B cell (primary cell): ENCODE data around the gene PAK2. TPM values are rescaled to one million over a fixed set of nuclear protein-coding genes. Genes with fewer than 3 reads are reported as not detected.
"Not testable (repeated sequence)": the region's sequence is repeated elsewhere in the genome, so short reads cannot be mapped to it uniquely, and the experiment has no call there.

Experiments used
- ATAC-seq: fragments of 200-7000 bp; cut with Tn5 transposase; one replicate; pipeline ENCODE4 v1.10.0; 2021; ENCODE audit warnings: low read depth, mild to moderate bottlenecking, moderate number of reproducible peaks, moderate library complexity
- CTCF ChIA-PET: fragments of 350-600 bp; sonication (Branson Sonifier 250); formaldehyde crosslinking; loops from one replicate; lab custom pipeline; 2021; ENCODE audit warnings: antibody characterized with exemption, inconsistent platforms; lab: Charles Lee
- POLR2A ChIA-PET: fragments of 350-600 bp; sonication (Branson Sonifier 250); formaldehyde crosslinking; loops from one replicate; lab custom pipeline; 2021; ENCODE audit warnings: antibody characterized with exemption; lab: Charles Lee
- DNase-seq: peaks from one replicate; pipeline ENCODE4 v3.0.0; 2013
- H2AFZ ChIP-seq: 2 replicates; pipeline ENCODE4 v1.6.1; 2012; ENCODE audit warnings: mild to moderate bottlenecking, low read depth, low read length; ENCODE audit not compliant: insufficient read depth, poor library complexity, severe bottlenecking
- H3K27ac ChIP-seq, 2 donors: 1 replicate in 1 of 2; 2 replicates in 1 of 2; pipeline ENCODE4 v1.5.1; 2012 to 2013; ENCODE audit warnings: low read length in 2 of 2, mild to moderate bottlenecking in 2 of 2, moderate library complexity in 1 of 2
- H3K27me3 ChIP-seq, 4 experiments: fragments of 200-600 bp in 1 of 4; sonication (generic) in 1 of 4; replicated peaks in 1 of 4; 1 replicate in 2 of 4; 2 replicates in 2 of 4; pipeline versions ENCODE4 v1.6.1 to v1.7.0; 2013 to 2016; ENCODE audit warnings: low read length in 3 of 4, mild to moderate bottlenecking in 2 of 4, mixed read lengths in 1 of 4, moderate library complexity in 1 of 4; ENCODE audit not compliant: insufficient read depth in 4 of 4, control insufficient read depth in 3 of 4; ENCODE audit errors: control extremely low read depth in 1 of 4
- H3K36me3 ChIP-seq, 2 experiments: replicated peaks in 1 of 2; 1 replicate in 1 of 2; 2 replicates in 1 of 2; pipeline versions ENCODE4 v1.6.1 to v1.7.1; 2013; ENCODE audit warnings: low read length in 1 of 2; ENCODE audit not compliant: insufficient read depth in 2 of 2, control insufficient read depth in 1 of 2; ENCODE audit errors: control extremely low read depth in 1 of 2, extremely low read depth in 1 of 2
- H3K4me1 ChIP-seq, 2 donors: fragments of 200-600 bp in 1 of 2; sonication (generic) in 1 of 2; 1 replicate in 1 of 2; 2 replicates in 1 of 2; pipeline versions ENCODE4 v1.5.1 to v1.6.1; 2013 to 2017; ENCODE audit warnings: low read length in 2 of 2; ENCODE audit not compliant: control insufficient read depth in 2 of 2, insufficient read depth in 2 of 2
- H3K4me2 ChIP-seq: replicated peaks from 2 replicates; pipeline ENCODE3; 2012; ENCODE audit warnings: mild to moderate bottlenecking, low read depth, low read length; ENCODE audit not compliant: poor library complexity, severe bottlenecking
- H3K4me3 ChIP-seq, 5 experiments: fragments of 200-600 bp in 1 of 5; sonication (generic) in 1 of 5; 1 replicate in 3 of 5; 2 replicates in 2 of 5; pipeline versions ENCODE4 v1.5.1 to v1.7.0; 2011 to 2016; ENCODE audit warnings: low read length in 4 of 5, mild to moderate bottlenecking in 4 of 5, low read depth in 2 of 5, control low read depth in 1 of 5, moderate library complexity in 1 of 5; ENCODE audit not compliant: insufficient read depth in 1 of 5; ENCODE audit errors: control extremely low read depth in 1 of 5, extremely low read depth in 1 of 5
- H3K79me2 ChIP-seq: fragments of 200-600 bp; sonication (generic); one replicate; pipeline ENCODE4 v1.6.0; 2016; ENCODE audit warnings: low read length; ENCODE audit not compliant: control insufficient read depth, insufficient read depth
- H3K9ac ChIP-seq: fragments of 200-600 bp; sonication (generic); 2 replicates; pipeline ENCODE4 v1.6.1; 2017; ENCODE audit warnings: mild to moderate bottlenecking, low read length, moderate library complexity
- H3K9me3 ChIP-seq, 3 donors: one replicate each; pipeline versions ENCODE4 v1.6.1 to v1.7.1; 2013; ENCODE audit warnings: low read length in 2 of 3; ENCODE audit not compliant: control insufficient read depth in 2 of 3, insufficient read depth in 1 of 3; ENCODE audit errors: control extremely low read depth in 1 of 3
- H4K20me1 ChIP-seq: 2 replicates; pipeline ENCODE4 v1.6.0; 2012; ENCODE audit warnings: mild to moderate bottlenecking, low read length; ENCODE audit not compliant: insufficient read depth, control insufficient read depth, poor library complexity, severe bottlenecking
- H3K27ac Mint-ChIP-seq: one replicate; pipeline ENCODE4 v1.8.0; 2021; ENCODE audit warnings: mixed read lengths
- H3K27me3 Mint-ChIP-seq: one replicate; pipeline ENCODE4 v1.8.0; 2021; ENCODE audit warnings: mixed read lengths
- H3K4me1 Mint-ChIP-seq: one replicate; pipeline ENCODE4 v1.8.0; 2021; ENCODE audit warnings: mixed read lengths
- H3K4me3 Mint-ChIP-seq: one replicate; pipeline ENCODE4 v1.8.0; 2021; ENCODE audit warnings: mixed read lengths
- H3K9me3 Mint-ChIP-seq: one replicate; pipeline ENCODE4 v1.8.0; 2022; ENCODE audit warnings: mixed read lengths; ENCODE audit not compliant: insufficient read depth
- EZH2 ChIP-seq: IDR thresholded peaks from 2 replicates; pipeline ENCODE4 v1.6.1; 2012; ENCODE audit warnings: borderline replicate concordance, low read depth, mild to moderate bottlenecking, moderate library complexity, low read length; ENCODE audit not compliant: insufficient read depth, poor library complexity, severe bottlenecking
- WGBS: methylation state at CpG from one replicate; pipeline ENCODE4 v1.1.5; 2013; ENCODE audit warnings: missing lambda C conversion rate; ENCODE audit not compliant: insufficient coverage; 5-methylcytosine and 5-hydroxymethylcytosine counted together
- intact Hi-C: fragments of 100-400 bp; cut with micrococcal nuclease; formaldehyde crosslinking; loops from one replicate; pipeline ENCODE4 v1.10.0; 2022
- polyA plus RNA-seq: library from polyadenylated mRNA; depleted of rRNA; stranded (reverse); fragments of >200 nt; gene quantifications from 2 replicates; pipeline ENCODE4 v1.2.3, GENCODE V29; 2012
- total RNA-seq, 2 donors: library from RNA; stranded (reverse); fragments of 120-200 nt in 1 of 2; gene quantifications; 1 replicate in 1 of 2; 2 replicates in 1 of 2; pipeline versions ENCODE4 v1.2.3 to v1.2.4, GENCODE V29; 2013 to 2022
- TF ChIP-seq, protein P1 (sequence below): fragments of 200-600 bp; IDR thresholded peaks from one replicate; pipeline ENCODE4 v1.8.0; 2022; ENCODE audit warnings: antibody characterized with exemption, mild to moderate bottlenecking

PAK2 gene
- total and polyA plus RNA-seq, 2 donors (not counting 1 experiment from before 2014, with no cell fraction given), result 16.4 to 81.7 TPM

DNA sequence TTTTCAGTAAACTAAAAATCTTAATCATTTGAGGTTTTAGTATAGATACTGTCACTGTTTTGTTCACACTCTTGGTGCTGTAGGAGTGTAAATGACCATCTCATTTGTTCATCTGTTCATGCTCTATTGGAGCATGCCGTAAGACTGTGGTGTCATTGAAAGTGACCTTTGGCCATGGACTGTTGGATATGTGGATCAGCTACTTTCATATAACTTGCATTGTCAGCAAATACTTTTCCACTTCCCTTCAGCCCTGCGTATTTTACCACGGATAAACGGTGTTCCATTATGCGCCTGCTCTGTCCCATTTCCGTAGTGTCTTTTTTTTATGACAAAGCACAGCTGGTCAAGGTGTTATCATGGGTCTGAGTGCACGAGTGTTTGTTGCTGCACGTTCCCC, 95.4 kb downstream of the PAK2 start:
- no peak overlapping the region for H3K27ac ChIP-seq
- intact Hi-C loops, result loop anchor here (10.0 kb wide), 1 partner anchor 230 kb away; no protein-coding TSS in a partner anchor
- POLR2A ChIA-PET, result interaction anchor here (0.7 kb wide), 1 partner anchor 583 kb away, joined by 4 read pairs; no protein-coding TSS in a partner anchor

DNA sequence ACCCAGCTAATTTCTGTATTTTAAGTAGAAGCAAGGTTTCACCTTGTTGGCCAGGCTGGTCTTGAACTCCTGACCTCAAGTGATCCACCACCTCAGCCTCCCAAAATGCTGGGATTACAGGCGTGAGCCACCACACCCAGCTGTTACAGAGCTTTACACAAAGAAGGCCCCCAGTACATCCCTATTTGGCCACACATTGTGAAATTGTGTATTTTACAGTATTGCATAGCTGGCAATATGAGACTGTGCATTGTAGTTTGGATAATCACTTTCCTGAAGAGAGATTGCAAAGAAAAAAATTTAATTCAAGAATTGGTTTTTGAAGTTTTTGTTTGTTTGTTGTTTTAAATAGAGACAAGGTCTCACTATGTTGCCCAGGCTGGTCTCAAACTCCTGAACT, 97.0 kb downstream of the PAK2 start:
- H3K27ac ChIP-seq, POLR2A ChIA-PET, H3K9me3 Mint-ChIP-seq, ATAC-seq, DNase-seq, H3K79me2 ChIP-seq, H3K9me3 ChIP-seq, H2AFZ ChIP-seq, H3K4me1 Mint-ChIP-seq, H3K36me3 ChIP-seq, H3K4me3 ChIP-seq, H3K4me3 Mint-ChIP-seq, H3K27me3 ChIP-seq, H3K4me2 ChIP-seq, H3K9ac ChIP-seq, H3K27me3 Mint-ChIP-seq, H3K27ac Mint-ChIP-seq, H3K4me1 ChIP-seq, H4K20me1 ChIP-seq: not testable (repeated sequence)
- intact Hi-C loops, result loop anchor here (10.0 kb wide), 1 partner anchor 232 kb away; no protein-coding TSS in a partner anchor
- CTCF ChIA-PET, result interaction anchor here (1.0 to 3.7 kb wide), 5 partner anchors 80 to 351 kb away, joined by 4 to 66 read pairs (median 13); partner anchors contain the start of gene PIGZ
- no CpG with 5 or more reads among the region's 1 CpG for WGBS

More for the DNA sequence above, 95.4 kb downstream of the PAK2 start:
- no peaks in the 10 kb centered on the region for H3K9me3 Mint-ChIP-seq
- H2AFZ ChIP-seq, result no peak overlapping the region
- H3K36me3 ChIP-seq, result peaks cover 0 to 17% of the 10 kb centered on the region in 2 experiments
- no peaks in the 10 kb centered on the region for H4K20me1 ChIP-seq
- no peak for DNase-seq
- H3K27me3 Mint-ChIP-seq, result no peaks in the 10 kb centered on the region
- no peak overlapping the region for H3K4me2 ChIP-seq
- H3K9me3 ChIP-seq, result no peaks in the 10 kb centered on the region
- H3K27ac Mint-ChIP-seq, result no peak overlapping the region
- no peaks in the 10 kb centered on the region for H3K79me2 ChIP-seq
- no peak for TF ChIP-seq EZH2
- TF ChIP-seq, protein P1, sequence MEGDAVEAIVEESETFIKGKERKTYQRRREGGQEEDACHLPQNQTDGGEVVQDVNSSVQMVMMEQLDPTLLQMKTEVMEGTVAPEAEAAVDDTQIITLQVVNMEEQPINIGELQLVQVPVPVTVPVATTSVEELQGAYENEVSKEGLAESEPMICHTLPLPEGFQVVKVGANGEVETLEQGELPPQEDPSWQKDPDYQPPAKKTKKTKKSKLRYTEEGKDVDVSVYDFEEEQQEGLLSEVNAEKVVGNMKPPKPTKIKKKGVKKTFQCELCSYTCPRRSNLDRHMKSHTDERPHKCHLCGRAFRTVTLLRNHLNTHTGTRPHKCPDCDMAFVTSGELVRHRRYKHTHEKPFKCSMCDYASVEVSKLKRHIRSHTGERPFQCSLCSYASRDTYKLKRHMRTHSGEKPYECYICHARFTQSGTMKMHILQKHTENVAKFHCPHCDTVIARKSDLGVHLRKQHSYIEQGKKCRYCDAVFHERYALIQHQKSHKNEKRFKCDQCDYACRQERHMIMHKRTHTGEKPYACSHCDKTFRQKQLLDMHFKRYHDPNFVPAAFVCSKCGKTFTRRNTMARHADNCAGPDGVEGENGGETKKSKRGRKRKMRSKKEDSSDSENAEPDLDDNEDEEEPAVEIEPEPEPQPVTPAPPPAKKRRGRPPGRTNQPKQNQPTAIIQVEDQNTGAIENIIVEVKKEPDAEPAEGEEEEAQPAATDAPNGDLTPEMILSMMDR, result no peak
- no peaks in the 10 kb centered on the region for H3K27me3 ChIP-seq
- H3K4me1 Mint-ChIP-seq, result no peaks in the 10 kb centered on the region
- peaks cover 0 to 2% of the 10 kb centered on the region in 2 donors for H3K4me1 ChIP-seq
- no peak overlapping the region for H3K9ac ChIP-seq
- H3K4me3 Mint-ChIP-seq, result no peak overlapping the region
- no peak for ATAC-seq
- H3K4me3 ChIP-seq, result no peak overlapping the region
- CTCF ChIA-PET, result interaction anchor here (0.6 to 2.4 kb wide), 6 partner anchors 11 to 197 kb away, joined by 3 to 13 read pairs (median 4); no protein-coding TSS in a partner anchor
- 97% methylated on average over 5 of the region's 8 CpGs for WGBS
